Activated CD8-positive, alpha-beta memory T cell treated with anti-CD3 and anti-CD28 coated beads for 1 hour (primary cell): ENCODE measurements around the gene TMEM256.
A peak's percentile ranks its signal among the peaks of the same experiment; 100 is the strongest.

ENCODE experiments used
- DNase-seq, 2 donors: peaks; one replicate each; pipeline ENCODE4 v3.0.0-alpha.2; 2020; ENCODE audit warnings: low read depth in 1 of 2; ENCODE audit errors: extremely low read depth in 1 of 2

The TMEM256 gene

GRCh38 chr17:7403977-7404736, at the start of gene TMEM256:
Gene TMEM256, minus strand, starts transcription at chr17:7404097. Its CDS starts 13 bp downstream, at chr17:7404084.
- DNase-seq: peak; percentile 87 to 90

DNA sequence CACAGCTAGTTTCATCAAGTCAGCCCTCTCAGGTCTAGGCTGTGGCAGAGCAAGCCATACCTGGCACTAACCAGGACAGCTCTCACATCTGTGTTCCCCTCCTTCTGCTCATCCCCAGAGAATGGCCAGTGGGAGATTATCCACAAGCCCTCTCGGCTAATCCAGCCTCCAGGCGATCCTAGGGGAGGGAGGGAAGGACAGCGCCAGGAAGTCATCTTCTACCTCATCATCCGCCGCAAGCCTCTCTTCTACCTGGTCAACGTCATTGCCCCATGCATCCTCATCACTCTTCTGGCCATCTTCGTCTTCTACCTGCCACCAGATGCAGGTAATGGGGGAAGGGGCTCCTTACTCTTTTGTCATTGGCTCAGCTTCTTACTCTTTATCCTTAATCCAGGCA, 44.6 kb upstream of the TMEM256 start:
- no peak for DNase-seq

DNA sequence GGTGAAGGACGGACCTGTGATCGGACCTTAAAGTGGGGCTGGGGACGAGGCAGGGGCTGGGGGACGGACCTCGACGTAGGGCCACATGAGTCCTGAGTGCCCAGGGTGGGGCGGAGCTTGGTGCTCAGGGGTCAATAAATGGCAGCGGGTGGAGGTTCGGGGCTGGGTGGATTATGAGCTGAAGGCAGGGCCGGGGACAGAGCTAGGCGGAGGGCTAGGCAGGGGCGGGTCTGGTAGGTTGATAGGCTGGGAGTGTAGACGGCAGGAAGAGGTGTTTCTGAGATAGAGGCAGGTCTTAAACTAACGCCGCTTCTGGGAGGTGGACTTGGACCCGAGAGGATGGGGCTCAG, 41.7 kb upstream of the TMEM256 start:
- peak in 1 of 2 donors; percentile 18 for DNase-seq

DNA sequence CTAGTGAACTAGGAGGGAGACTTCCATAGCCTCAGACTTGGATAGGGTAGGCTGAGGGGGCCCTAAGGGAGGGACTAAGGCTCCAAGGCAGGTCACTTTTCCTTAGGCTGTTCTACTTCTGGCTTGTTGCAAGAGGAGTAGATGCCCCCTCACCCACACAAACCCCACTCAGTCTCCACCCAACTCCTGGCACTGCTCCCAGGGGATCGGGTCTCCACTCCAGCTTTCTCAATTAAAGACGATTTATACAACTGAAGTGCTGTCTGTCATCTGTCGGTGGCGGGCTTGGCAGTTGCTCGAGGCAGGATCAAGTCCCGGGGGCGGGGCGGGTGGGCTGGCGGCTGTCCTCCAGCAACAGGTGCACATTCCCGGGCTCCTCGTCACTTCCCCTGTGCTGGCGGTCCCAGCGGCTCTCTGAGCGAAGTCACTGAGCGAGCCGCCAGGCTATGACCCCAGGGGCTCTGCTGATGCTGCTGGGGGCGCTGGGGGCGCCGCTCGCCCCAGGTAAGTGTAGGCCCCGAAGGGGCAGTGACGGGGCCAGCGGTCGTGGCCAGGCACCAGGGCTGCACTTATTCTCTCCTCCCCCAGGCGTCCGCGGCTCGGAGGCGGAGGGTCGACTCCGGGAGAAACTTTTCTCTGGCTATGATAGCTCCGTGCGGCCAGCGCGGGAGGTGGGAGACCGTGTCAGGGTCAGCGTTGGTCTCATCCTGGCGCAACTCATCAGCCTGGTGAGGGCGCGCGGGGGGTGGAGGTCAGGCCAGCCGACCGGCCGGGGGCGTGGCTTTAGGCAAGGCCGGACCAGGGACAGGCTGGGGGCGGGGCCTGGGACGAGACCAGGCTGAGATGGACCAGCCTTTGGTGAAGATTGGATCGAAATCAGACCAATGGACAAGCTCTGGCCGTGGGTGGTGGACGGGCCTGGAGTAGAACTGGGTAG, 41.1 kb upstream of the TMEM256 start, which contains the start of gene CHRNB1:
CHRNB1 (plus strand) TSS at position 380 of the 937 bp plus-strand sequence; CDS start at position 447, 67 bp downstream.
- DNase-seq: no peak

DNA sequence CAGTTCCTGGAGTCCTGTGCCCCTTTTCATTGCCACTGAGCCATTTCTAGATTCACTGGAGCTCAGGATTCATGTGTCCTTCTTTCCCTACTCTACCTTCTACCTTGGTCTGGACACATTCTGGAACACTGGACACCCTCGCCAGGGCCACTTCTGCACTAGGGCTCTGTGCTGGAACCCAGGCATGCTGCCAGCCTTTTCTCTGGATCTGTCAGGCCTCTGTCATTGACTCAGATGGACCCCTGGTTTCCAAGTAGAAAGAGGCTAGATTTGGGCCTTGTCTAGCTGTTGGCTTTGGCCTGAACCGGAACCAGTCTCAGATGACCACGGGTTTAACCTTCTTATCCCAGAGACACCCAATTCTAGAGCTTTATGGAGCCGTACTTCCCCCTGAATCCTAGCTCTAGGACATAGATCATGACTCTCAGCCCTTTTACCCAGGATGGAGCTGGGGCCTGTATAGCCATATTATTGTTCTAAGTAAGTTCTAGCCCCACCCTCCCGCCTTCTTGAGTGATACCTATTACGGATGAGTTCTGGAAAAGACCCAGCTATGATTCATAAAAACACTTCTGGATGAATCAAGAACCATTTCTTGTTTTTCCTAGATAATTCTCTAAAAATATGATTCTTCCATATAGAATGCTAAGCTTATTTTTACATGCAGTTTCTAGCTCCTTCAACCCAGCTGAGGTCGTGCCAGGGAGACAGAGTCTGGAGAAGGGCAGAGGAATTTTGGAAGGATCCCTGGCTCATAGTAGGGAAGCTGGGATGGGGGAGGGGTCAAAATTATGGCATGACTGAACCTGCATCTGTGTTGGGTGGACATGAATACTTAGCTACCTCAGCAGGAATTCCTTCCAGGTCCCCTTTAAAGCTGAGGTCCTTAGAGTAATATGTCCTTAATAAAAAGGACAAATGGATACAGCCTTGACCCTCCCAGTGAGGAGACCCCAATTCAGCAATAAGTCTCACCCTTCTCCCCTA, 39.9 kb upstream of the TMEM256 start:
- no peak for DNase-seq

DNA sequence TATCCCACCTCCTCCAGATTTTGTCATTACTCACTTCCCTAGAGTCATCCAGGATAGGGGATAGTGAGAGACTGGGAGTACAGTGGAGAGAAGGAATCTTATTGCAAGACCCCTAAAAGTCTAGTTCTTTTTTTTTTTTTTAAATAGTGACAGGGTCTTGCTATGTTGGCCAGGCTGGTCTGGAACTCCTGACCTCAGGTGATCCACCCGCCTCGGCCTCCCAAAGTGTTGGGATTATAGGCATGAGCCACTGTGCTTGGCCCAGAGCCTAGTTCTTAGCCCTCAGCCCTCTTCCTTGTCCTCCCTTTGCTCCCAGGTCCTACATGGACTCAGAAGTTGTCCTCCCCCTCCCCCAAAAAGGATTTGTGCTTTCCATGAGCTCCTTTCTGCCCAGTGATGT, 38.2 kb upstream of the TMEM256 start:
- no peak for DNase-seq

DNA sequence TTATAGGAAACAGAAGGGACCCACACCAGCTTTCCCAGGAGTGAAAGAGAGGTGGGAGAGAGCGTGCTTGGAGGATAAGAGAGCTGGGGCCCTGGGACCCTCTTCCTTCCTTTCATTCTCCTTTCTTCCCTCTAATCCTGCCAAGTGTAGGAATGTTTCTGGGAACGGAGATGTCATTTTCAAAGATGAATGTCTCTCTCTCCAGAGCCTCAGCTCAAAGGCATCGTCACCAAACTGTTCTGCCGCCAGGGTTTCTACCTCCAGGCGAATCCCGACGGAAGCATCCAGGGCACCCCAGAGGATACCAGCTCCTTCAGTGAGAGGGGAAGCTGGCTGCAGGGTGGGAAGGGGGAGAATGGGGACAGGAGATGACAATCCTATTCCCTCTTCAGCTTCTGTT, 37.4 kb upstream of the TMEM256 start:
- DNase-seq: no peak

GRCh38 chr17:7440834-7441195, 36.9 kb upstream of the TMEM256 start:
- no peak for DNase-seq

DNA sequence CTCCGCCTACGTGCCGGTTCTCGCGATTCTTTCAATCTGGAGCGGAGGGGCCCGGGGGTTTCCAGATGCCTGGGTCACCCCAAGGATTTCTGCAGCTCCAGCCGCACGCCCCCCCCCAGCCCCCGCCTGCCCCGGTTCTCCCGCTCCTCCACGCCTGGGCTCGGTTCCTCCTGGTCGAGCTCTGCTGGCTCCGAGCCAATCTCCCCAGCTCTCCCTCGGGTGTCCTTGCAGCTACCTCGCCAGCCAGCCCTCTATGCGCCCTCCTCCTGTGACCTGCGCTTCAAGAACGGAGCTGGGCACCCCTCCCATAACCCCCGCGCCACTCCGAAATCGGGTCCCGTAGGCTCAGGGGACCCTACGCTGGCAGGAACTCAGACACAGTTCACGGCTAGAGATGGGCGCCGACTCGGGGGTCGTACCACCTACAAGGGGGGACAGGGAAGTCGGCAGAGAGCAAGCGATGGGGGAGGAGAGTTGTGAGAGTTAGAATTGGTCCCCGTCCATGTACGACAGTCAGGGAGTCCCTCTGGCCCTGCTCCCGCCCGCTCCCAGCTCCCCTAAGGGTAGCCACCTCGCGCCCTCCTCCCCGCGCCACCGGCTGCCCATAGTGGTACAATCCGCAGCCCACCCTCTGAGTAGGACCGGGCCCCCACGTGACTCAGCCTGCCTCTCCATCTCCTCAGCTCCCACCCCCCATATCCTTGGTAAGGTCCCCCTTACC, 36.4 kb upstream of the TMEM256 start:
- DNase-seq: no peak

DNA sequence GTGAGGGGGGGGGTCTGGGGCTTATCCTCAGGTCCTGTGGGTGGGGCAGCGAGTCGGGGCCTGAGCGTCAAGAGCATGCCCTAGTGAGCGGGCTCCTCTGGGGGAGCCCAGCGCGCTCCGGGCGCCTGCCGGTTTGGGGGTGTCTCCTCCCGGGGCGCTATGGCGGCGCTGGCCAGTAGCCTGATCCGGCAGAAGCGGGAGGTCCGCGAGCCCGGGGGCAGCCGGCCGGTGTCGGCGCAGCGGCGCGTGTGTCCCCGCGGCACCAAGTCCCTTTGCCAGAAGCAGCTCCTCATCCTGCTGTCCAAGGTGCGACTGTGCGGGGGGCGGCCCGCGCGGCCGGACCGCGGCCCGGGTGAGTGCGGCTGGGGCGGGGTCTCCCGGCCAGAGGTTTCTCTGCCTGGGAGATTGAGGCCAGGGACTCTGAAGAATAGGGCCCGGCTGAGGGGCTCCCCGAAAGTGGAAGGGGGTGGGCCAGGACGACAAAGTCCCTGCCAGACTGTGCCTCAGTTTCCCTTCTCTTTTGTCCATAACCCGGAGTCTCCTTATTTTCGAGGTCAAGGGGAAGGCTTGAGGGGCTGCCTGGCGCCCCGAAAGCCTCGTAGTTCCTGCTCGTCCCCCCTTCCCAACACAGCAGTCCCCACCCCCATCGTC, 35.7 kb upstream of the TMEM256 start, which contains the start of gene FGF11:
FGF11 (plus strand) TSS at position 51 of the 651 bp plus-strand sequence; CDS start at position 160, 109 bp downstream.
- DNase-seq: no peak

- DNase-seq: no peak
Measured at GRCh38 chr17:7438656-7439460, 35.0 kb upstream of the TMEM256 start.

- peak in 1 of 2 donors; percentile 43 for DNase-seq
Measured at GRCh38 chr17:7437950-7438614, 34.2 kb upstream of the TMEM256 start.

DNA sequence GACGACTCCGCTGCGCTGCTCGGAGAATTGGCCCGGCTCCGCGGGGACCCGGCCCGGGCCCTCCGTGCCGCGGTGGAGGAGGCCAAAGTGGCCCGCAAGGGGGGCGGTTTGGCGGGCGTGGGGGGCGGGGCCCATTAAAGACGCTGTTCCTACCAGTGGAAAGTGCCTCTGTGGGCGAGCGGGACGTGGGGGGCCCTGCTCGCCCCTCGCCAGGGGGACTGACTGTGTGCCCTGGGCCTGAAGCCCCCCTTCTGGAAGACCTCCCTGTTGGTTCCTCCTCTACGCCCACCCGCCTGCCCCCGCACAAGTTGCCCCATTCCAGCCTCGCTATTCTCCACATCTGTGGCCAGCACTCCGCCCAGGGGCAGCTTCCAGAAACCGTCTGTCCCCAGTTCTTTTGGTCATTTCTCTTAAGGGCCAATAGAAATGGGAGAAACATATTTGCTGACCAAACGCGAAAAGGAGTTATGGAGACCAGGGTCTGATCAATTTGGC, 33.5 kb upstream of the TMEM256 start:
- no peak for DNase-seq

DNA sequence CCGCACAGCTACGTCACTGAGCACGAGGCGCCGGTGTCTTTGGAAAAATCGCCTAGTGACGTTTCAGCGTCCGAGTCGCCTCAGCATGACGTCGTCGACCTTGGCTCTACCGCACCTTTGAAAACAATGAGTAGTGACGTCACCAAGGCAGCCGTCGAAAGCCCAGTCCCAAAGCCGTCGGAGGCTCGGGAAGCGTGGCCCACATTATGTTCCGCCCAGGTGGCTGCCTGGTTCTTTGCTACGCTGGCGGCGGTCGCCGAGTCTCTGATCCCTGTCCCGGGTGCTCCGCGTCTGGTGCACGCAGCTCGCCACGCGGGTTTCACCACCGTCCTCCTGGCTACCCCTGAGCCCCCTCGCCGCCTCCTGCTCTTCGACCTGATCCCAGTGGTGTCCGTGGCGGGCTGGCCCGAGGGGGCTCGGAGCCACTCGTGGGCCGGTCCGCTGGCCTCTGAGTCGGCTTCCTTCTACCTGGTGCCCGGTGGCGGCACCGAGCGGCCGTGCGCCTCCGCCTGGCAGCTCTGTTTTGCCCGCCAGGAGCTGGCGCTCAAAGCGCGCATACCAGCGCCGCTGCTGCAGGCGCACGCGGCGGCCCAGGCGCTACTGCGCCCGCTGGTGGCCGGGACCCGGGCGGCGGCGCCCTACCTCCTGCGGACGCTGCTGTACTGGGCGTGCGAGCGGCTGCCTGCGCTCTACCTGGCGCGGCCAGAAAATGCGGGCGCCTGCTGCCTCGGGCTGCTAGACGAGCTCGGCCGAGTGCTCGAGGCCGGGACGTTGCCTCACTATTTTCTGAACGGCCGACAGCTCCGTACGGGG, 32.9 kb upstream of the TMEM256 start:
- peak; percentile 55 to 72 for DNase-seq

GRCh38 chr17:7435676-7436555, 32.0 kb upstream of the TMEM256 start:
- peak in 1 of 2 donors; percentile 38 for DNase-seq

DNA sequence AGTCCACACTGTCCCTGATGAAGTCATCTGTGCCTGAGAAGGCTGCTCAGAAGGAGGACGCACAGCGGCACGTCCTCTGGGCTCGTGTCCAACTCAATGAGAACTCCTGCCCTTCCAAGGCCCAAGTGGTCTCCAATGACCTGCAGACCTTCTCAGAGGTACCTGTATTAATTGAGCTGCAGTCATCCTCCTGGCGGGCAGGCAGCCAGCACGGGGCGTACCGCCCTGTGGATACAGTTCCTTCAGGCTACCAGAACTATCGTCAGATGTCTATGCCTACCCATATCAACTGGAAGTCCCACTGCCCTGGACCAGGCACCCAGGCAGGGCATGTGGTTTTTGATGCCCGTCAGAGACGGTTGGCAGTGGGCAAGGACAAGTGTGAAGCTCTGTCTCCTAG, 28.4 kb upstream of the TMEM256 start:
- no peak for DNase-seq
